OCI-LY3 (cell line): ENCODE results near the gene HOXA7.

ENCODE experiments used
- H2AFZ ChIP-seq: fragments of 200-600, 300-600 bp; shearing (Covaris generic); 2 replicates; pipeline ENCODE4 v1.6.0; 2014; ENCODE audit warnings: antibody characterized with exemption, low read depth, low read length
- H3K27ac ChIP-seq: fragments of 200-600, 300-600 bp; sonication (generic); 2 replicates; pipeline ENCODE4 v1.5.1; 2014; ENCODE audit warnings: mild to moderate bottlenecking, low read length, moderate library complexity, mixed read lengths
- H3K27me3 ChIP-seq: fragments of 200-600, 300-600 bp; sonication (generic); 2 replicates; pipeline ENCODE4 v1.6.1; 2014; ENCODE audit warnings: low read depth, low read length, mixed read lengths
- H3K36me3 ChIP-seq: fragments of 200-600, 300-600 bp; sonication (generic); replicated peaks from 2 replicates; pipeline ENCODE3; 2014; ENCODE audit warnings: low read depth, low read length, mixed read lengths
- H3K4me1 ChIP-seq: fragments of 300-600, 200-600 bp; sonication (generic); 2 replicates; pipeline ENCODE4 v1.6.1; 2014; ENCODE audit warnings: low read length, mixed read lengths
- H3K4me2 ChIP-seq: fragments of 200-600, 300-600 bp; sonication (generic); 2 replicates; pipeline ENCODE4 v1.6.1; 2014; ENCODE audit warnings: low read length, mixed read lengths
- H3K4me3 ChIP-seq: fragments of 300-600, 200-600 bp; sonication (generic); 2 replicates; pipeline ENCODE4 v1.5.1; 2014; ENCODE audit warnings: antibody characterized with exemption, mild to moderate bottlenecking, low read length, moderate library complexity
- H3K79me2 ChIP-seq: fragments of 300-600, 200-600 bp; shearing (Covaris generic); 2 replicates; pipeline ENCODE4 v1.6.1; 2014; ENCODE audit warnings: mild to moderate bottlenecking, low read length, mixed read lengths
- H3K9ac ChIP-seq: fragments of 300-600, 200-600 bp; shearing (Covaris generic); 2 replicates; pipeline ENCODE4 v1.6.0; 2014; ENCODE audit warnings: mild to moderate bottlenecking, low read length, moderate library complexity
- H3K9me3 ChIP-seq: fragments of 200-600, 300-600 bp; shearing (Covaris generic); 2 replicates; pipeline ENCODE4 v1.6.1; 2014; ENCODE audit warnings: low read length, mixed read lengths; ENCODE audit not compliant: insufficient read depth
- H4K20me1 ChIP-seq: fragments of 200-600, 300-600 bp; sonication (generic); 2 replicates; pipeline ENCODE4 v1.6.1; 2016; ENCODE audit warnings: low read length, mixed read lengths; ENCODE audit not compliant: insufficient read depth
- CTCF ChIP-seq: fragments of 200-600, 300-600 bp; sonication (generic); IDR thresholded peaks from 2 replicates; pipeline ENCODE4 v1.5.1; 2014; ENCODE audit warnings: antibody characterized with exemption, low read length, low read depth
- EZH2phosphoT487 ChIP-seq: fragments of 200-600 bp; shearing (Covaris generic); IDR thresholded peaks from 2 replicates; pipeline ENCODE4 v1.6.1; 2018; ENCODE audit warnings: antibody characterized with exemption, mixed run types, low read depth

Gene HOXA7

GRCh38 chr7:27169658-27170425, 13.4 kb upstream of the HOXA7 start:
- no peaks in the 10 kb centered on the region for H3K27me3 ChIP-seq
- H3K79me2 ChIP-seq, result no peaks in the 10 kb centered on the region
- H3K36me3 ChIP-seq, result no peaks in the 10 kb centered on the region
- TF ChIP-seq EZH2phosphoT487 (no peak), CTCF (no peak)
- H4K20me1 ChIP-seq, result no peaks in the 10 kb centered on the region
- no peak overlapping the region for H3K9ac ChIP-seq
- no peak overlapping the region for H3K27ac ChIP-seq
- H3K9me3 ChIP-seq, result no peaks in the 10 kb centered on the region
- no peak overlapping the region for H2AFZ ChIP-seq
- H3K4me3 ChIP-seq, result no peak overlapping the region
- H3K4me2 ChIP-seq, result no peak overlapping the region
- no peaks in the 10 kb centered on the region for H3K4me1 ChIP-seq

GRCh38 chr7:27168265-27168947, 11.9 kb upstream of the HOXA7 start:
- H3K36me3 ChIP-seq, result no peaks in the 10 kb centered on the region
- H3K27ac ChIP-seq, result no peak overlapping the region
- no peak overlapping the region for H3K9ac ChIP-seq
- H3K79me2 ChIP-seq, result no peaks in the 10 kb centered on the region
- no peak overlapping the region for H3K4me2 ChIP-seq
- H3K4me3 ChIP-seq, result no peak overlapping the region
- no peaks in the 10 kb centered on the region for H3K4me1 ChIP-seq
- H2AFZ ChIP-seq, result no peak overlapping the region
- no peak for TF ChIP-seq CTCF
- no peak for TF ChIP-seq EZH2phosphoT487
- no peaks in the 10 kb centered on the region for H3K9me3 ChIP-seq
- no peaks in the 10 kb centered on the region for H4K20me1 ChIP-seq
- H3K27me3 ChIP-seq, result no peaks in the 10 kb centered on the region

GRCh38 chr7:27167916-27168264, 11.4 kb upstream of the HOXA7 start:
- no peak for TF ChIP-seq EZH2phosphoT487
- TF ChIP-seq CTCF, result no peak
- no peaks in the 10 kb centered on the region for H3K27me3 ChIP-seq
- no peak overlapping the region for H3K4me3 ChIP-seq
- no peaks in the 10 kb centered on the region for H3K4me1 ChIP-seq
- no peak overlapping the region for H3K27ac ChIP-seq
- no peaks in the 10 kb centered on the region for H4K20me1 ChIP-seq
- H3K9ac ChIP-seq, result no peak overlapping the region
- H2AFZ ChIP-seq, result no peak overlapping the region
- no peaks in the 10 kb centered on the region for H3K79me2 ChIP-seq
- no peak overlapping the region for H3K4me2 ChIP-seq
- H3K9me3 ChIP-seq, result no peaks in the 10 kb centered on the region
- H3K36me3 ChIP-seq, result no peaks in the 10 kb centered on the region

- no peak overlapping the region for H3K4me2 ChIP-seq
- no peak overlapping the region for H3K4me3 ChIP-seq
- H3K79me2 ChIP-seq, result no peaks in the 10 kb centered on the region
- no peaks in the 10 kb centered on the region for H4K20me1 ChIP-seq
- H3K36me3 ChIP-seq, result no peaks in the 10 kb centered on the region
- H3K4me1 ChIP-seq, result no peaks in the 10 kb centered on the region
- H3K27ac ChIP-seq, result no peak overlapping the region
- H3K9me3 ChIP-seq, result no peaks in the 10 kb centered on the region
- no peak overlapping the region for H2AFZ ChIP-seq
- TF ChIP-seq CTCF (no peak), EZH2phosphoT487 (no peak)
- H3K9ac ChIP-seq, result no peak overlapping the region
- H3K27me3 ChIP-seq, result no peaks in the 10 kb centered on the region
Observed at GRCh38 chr7:27166531-27167505, 10.3 kb upstream of the HOXA7 start.
